H7 (cell line): Measurements from ENCODE around the gene ANGPT4. TPM values are rescaled to one million over a fixed set of nuclear protein-coding genes. Genes with fewer than 3 reads are reported as not detected.
"Not testable (repeated sequence)": the region's sequence is repeated elsewhere in the genome, so short reads cannot be mapped to it uniquely, and the experiment has no call there.

Experiments
- DNase-seq: peaks from one replicate; pipeline ENCODE4 v3.0.0; 2012
- H3K27me3 ChIP-seq: 2 replicates; pipeline ENCODE4 v1.6.0; 2011; ENCODE audit warnings: mild to moderate bottlenecking, low read length; ENCODE audit not compliant: control insufficient read depth, insufficient read depth
- H3K36me3 ChIP-seq: replicated peaks from 2 replicates; pipeline ENCODE4 v1.5.1; 2011; ENCODE audit warnings: low read length; ENCODE audit not compliant: control insufficient read depth, insufficient read depth
- H3K4me3 ChIP-seq: 2 replicates; pipeline ENCODE4 v1.5.1; 2011; ENCODE audit warnings: low read depth, mild to moderate bottlenecking, control low read depth, low read length, moderate library complexity; ENCODE audit not compliant: insufficient read depth
- total RNA-seq: library from RNA; depleted of rRNA; stranded (reverse); fragments of >200 nt; shearing (Covaris generic); gene quantifications from 2 replicates; pipeline ENCODE4 v1.2.3, GENCODE V29; 2014

The ANGPT4 gene
- total RNA-seq, 1 experiment from 2014 or later: 0.31 TPM

GRCh38 chr20:830011-830521 is 86.1 kb downstream of the ANGPT4 start:
- Histone ChIP-seq H3K4me3 (no peak overlapping the region), H3K27me3 (peaks cover 9% of the 10 kb centered on the region), H3K36me3 (no peaks in the 10 kb centered on the region)
- no peak for DNase-seq

- no peaks in the 10 kb centered on the region for H3K36me3 ChIP-seq
- no peak overlapping the region for H3K4me3 ChIP-seq
- DNase-seq: no peak
- H3K27me3 ChIP-seq: peaks cover 8% of the 10 kb centered on the region
Measured at GRCh38 chr20:829551-829950, 86.6 kb downstream of the ANGPT4 start.

GRCh38 chr20:828987-829386 is 87.1 kb downstream of the ANGPT4 start:
- Histone ChIP-seq H3K4me3 (no peak overlapping the region), H3K36me3 (no peaks in the 10 kb centered on the region), H3K27me3 (peaks cover 3% of the 10 kb centered on the region)
- DNase-seq: no peak

GRCh38 chr20:827981-828380 is 88.2 kb downstream of the ANGPT4 start:
- not testable (repeated sequence) for DNase-seq, H3K36me3 ChIP-seq, H3K27me3 ChIP-seq, H3K4me3 ChIP-seq

GRCh38 chr20:826695-827323 is 89.3 kb downstream of the ANGPT4 start:
- H3K36me3 ChIP-seq: no peaks in the 10 kb centered on the region
- H3K4me3 ChIP-seq: no peak overlapping the region
- H3K27me3 ChIP-seq: no peaks in the 10 kb centered on the region
- DNase-seq: no peak

GRCh38 chr20:825710-826421 is 90.3 kb downstream of the ANGPT4 start:
- H3K36me3 ChIP-seq: no peaks in the 10 kb centered on the region
- H3K4me3 ChIP-seq: no peak overlapping the region
- no peak for DNase-seq
- no peaks in the 10 kb centered on the region for H3K27me3 ChIP-seq

GRCh38 chr20:824916-825315 is 91.2 kb downstream of the ANGPT4 start:
- Histone ChIP-seq H3K4me3 (no peak overlapping the region), H3K27me3 (no peaks in the 10 kb centered on the region), H3K36me3 (no peaks in the 10 kb centered on the region)
- no peak for DNase-seq

- Histone ChIP-seq H3K27me3 (no peaks in the 10 kb centered on the region), H3K36me3 (no peaks in the 10 kb centered on the region), H3K4me3 (no peak overlapping the region)
- DNase-seq: no peak
Measured at GRCh38 chr20:824490-824889, 91.6 kb downstream of the ANGPT4 start.

GRCh38 chr20:823574-823902 is 92.6 kb downstream of the ANGPT4 start:
- Histone ChIP-seq H3K4me3 (no peak overlapping the region), H3K36me3 (no peaks in the 10 kb centered on the region), H3K27me3 (no peaks in the 10 kb centered on the region)
- no peak for DNase-seq

GRCh38 chr20:822651-823573 is 93.2 kb downstream of the ANGPT4 start:
- Histone ChIP-seq H3K4me3 (no peak overlapping the region), H3K36me3 (no peaks in the 10 kb centered on the region), H3K27me3 (no peaks in the 10 kb centered on the region)
- peak; percentile 52 for DNase-seq

GRCh38 chr20:821731-822065 is 94.4 kb downstream of the ANGPT4 start:
- Histone ChIP-seq H3K27me3 (no peaks in the 10 kb centered on the region), H3K36me3 (no peaks in the 10 kb centered on the region), H3K4me3 (no peak overlapping the region)
- DNase-seq: no peak

- DNase-seq: no peak
- H3K36me3 ChIP-seq: no peaks in the 10 kb centered on the region
- no peak overlapping the region for H3K4me3 ChIP-seq
- H3K27me3 ChIP-seq: no peaks in the 10 kb centered on the region
Measured at GRCh38 chr20:821046-821730, 94.9 kb downstream of the ANGPT4 start.

- Histone ChIP-seq H3K27me3 (no peaks in the 10 kb centered on the region), H3K36me3 (no peaks in the 10 kb centered on the region), H3K4me3 (no peak overlapping the region)
- no peak for DNase-seq
Measured at GRCh38 chr20:820323-820953, 95.7 kb downstream of the ANGPT4 start.
